Glutamatergic neuron (in vitro differentiated cells): ENCODE measurements around the gene NR2C1. TPM values are rescaled to one million over a fixed set of nuclear protein-coding genes. Genes with fewer than 3 reads are reported as not detected.
"Not testable (repeated sequence)": the region's sequence is repeated elsewhere in the genome, so short reads cannot be mapped to it uniquely, and the experiment has no call there.

Experiments
- DNase-seq: peaks from one replicate; pipeline ENCODE4 v3.0.0; 2022
- H3K27ac Mint-ChIP-seq: one replicate; pipeline ENCODE4 v1.8.0; 2020; ENCODE audit warnings: mild to moderate bottlenecking, mixed read lengths, inconsistent platforms; ENCODE audit not compliant: unreplicated experiment
- H3K27me3 Mint-ChIP-seq: one replicate; pipeline ENCODE4 v1.8.0; 2020; ENCODE audit warnings: mild to moderate bottlenecking, moderate library complexity, mixed read lengths, inconsistent platforms; ENCODE audit not compliant: unreplicated experiment
- H3K36me3 Mint-ChIP-seq: one replicate; pipeline ENCODE4 v1.8.0; 2020; ENCODE audit warnings: mild to moderate bottlenecking, mixed read lengths, inconsistent platforms; ENCODE audit not compliant: unreplicated experiment
- H3K4me1 Mint-ChIP-seq: one replicate; pipeline ENCODE4 v1.8.0; 2020; ENCODE audit warnings: mild to moderate bottlenecking, low read depth, mixed read lengths, inconsistent platforms; ENCODE audit not compliant: unreplicated experiment
- H3K4me3 Mint-ChIP-seq: one replicate; pipeline ENCODE4 v1.8.0; 2020; ENCODE audit warnings: mild to moderate bottlenecking, mixed read lengths, inconsistent platforms; ENCODE audit not compliant: unreplicated experiment
- H3K9me3 Mint-ChIP-seq: one replicate; pipeline ENCODE4 v1.8.0; 2020; ENCODE audit warnings: mild to moderate bottlenecking, moderate library complexity, mixed read lengths, inconsistent platforms; ENCODE audit not compliant: unreplicated experiment
- total RNA-seq: library from RNA; stranded (reverse); fragmentation: NEBNext Ultra II Directional; extraction: Animal tissue kit (Norgen Biotek cat#: 25700); gene quantifications from one replicate; pipeline ENCODE4 v1.2.1, GENCODE V29; 2021; ENCODE audit not compliant: unreplicated experiment
- TF ChIP-seq, protein P1 (sequence below): fragments of 200-600 bp; sonication (generic); IDR thresholded peaks from one replicate; pipeline ENCODE4 v1.5.0; 2021; ENCODE audit not compliant: partially characterized antibody, unreplicated experiment

Gene NR2C1
- total RNA-seq, 1 donor from 2014 or later: 63.8 TPM

DNA sequence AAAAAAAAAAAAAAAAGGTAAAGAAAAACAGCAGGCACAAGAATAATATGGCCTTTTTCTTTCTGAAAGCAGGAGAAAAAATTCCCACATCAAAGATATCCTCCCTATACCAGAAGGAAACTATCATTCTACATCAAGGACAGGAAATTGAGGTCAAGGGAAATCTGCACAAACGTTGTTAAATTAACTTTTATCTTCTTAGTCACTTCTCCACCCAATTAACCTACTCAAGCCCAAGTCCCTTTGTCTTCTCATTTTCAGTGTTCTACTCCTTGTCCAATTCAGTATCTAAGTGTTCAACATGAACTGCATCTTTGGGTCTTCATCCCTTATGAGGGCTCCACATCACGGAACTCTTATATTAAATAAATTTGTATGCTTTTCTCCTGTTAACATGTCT lies 85.6 kb downstream of the NR2C1 start:
- peaks cover 5% of the 10 kb centered on the region for H3K4me1 Mint-ChIP-seq
- no peak overlapping the region for H3K27ac Mint-ChIP-seq
- no peaks in the 10 kb centered on the region for H3K36me3 Mint-ChIP-seq
- TF ChIP-seq, protein P1, sequence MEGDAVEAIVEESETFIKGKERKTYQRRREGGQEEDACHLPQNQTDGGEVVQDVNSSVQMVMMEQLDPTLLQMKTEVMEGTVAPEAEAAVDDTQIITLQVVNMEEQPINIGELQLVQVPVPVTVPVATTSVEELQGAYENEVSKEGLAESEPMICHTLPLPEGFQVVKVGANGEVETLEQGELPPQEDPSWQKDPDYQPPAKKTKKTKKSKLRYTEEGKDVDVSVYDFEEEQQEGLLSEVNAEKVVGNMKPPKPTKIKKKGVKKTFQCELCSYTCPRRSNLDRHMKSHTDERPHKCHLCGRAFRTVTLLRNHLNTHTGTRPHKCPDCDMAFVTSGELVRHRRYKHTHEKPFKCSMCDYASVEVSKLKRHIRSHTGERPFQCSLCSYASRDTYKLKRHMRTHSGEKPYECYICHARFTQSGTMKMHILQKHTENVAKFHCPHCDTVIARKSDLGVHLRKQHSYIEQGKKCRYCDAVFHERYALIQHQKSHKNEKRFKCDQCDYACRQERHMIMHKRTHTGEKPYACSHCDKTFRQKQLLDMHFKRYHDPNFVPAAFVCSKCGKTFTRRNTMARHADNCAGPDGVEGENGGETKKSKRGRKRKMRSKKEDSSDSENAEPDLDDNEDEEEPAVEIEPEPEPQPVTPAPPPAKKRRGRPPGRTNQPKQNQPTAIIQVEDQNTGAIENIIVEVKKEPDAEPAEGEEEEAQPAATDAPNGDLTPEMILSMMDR: no peak
- no peaks in the 10 kb centered on the region for H3K9me3 Mint-ChIP-seq
- no peaks in the 10 kb centered on the region for H3K27me3 Mint-ChIP-seq
- no peak for DNase-seq
- no peak overlapping the region for H3K4me3 Mint-ChIP-seq

GRCh38 chr12:94987076-94987669 lies 86.2 kb downstream of the NR2C1 start:
- Mint-ChIP-seq H3K4me3 (no peak overlapping the region), H3K36me3 (no peaks in the 10 kb centered on the region), H3K4me1 (peaks cover 5% of the 10 kb centered on the region), H3K27ac (no peak overlapping the region), H3K27me3 (no peaks in the 10 kb centered on the region), H3K9me3 (no peaks in the 10 kb centered on the region)
- TF ChIP-seq, protein P1: no peak
- DNase-seq: no peak

DNA sequence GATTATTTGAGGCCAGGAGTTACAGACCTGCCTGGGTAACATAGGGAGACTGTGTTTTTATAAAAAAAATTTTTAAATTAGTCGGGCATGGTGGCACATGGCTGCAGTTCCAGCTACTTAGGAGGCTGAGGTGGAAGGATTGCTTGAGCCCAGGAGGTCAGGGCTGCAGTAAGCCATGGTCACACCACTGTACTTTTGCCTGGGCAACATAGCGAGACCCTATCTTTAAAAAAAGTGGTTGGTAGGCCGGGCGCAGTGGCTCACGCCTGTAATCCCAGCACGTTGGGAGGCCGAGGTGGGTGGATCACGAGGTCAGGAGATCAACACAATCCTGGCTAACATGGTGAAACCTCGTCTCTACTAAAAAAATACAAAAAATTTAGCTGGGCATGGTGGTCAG lies 88.3 kb downstream of the NR2C1 start:
- DNase-seq, H3K4me3 Mint-ChIP-seq, H3K9me3 Mint-ChIP-seq, H3K36me3 Mint-ChIP-seq, H3K27me3 Mint-ChIP-seq, H3K27ac Mint-ChIP-seq, H3K4me1 Mint-ChIP-seq: not testable (repeated sequence)

DNA sequence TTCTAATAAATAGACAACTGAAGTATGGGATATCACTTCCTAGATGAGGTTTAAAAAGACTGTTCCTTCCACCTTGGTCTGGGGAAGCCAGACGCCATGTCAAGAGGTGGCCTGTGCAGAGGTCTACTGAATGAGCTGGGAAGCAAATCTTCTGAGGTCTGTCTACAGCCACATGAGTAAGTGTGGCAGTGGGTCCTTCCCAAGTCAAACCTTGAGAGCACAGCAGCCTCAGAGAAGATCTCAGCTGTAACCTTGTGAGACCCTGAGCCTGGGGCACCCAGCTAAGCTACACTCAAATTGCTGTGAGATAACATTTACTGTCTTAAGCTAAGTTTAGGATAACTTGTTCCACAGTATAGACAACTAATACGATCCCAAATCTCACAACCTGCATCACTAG lies 90.1 kb downstream of the NR2C1 start:
- Mint-ChIP-seq H3K4me1 (peaks cover 3% of the 10 kb centered on the region), H3K27me3 (no peaks in the 10 kb centered on the region), H3K27ac (no peak overlapping the region), H3K4me3 (no peak overlapping the region), H3K9me3 (no peaks in the 10 kb centered on the region), H3K36me3 (no peaks in the 10 kb centered on the region)
- no peak for DNase-seq
- TF ChIP-seq, protein P1: no peak

GRCh38 chr12:94982456-94982855 lies 91.0 kb downstream of the NR2C1 start:
- TF ChIP-seq, protein P1: no peak
- no peaks in the 10 kb centered on the region for H3K27me3 Mint-ChIP-seq
- DNase-seq: no peak
- no peaks in the 10 kb centered on the region for H3K36me3 Mint-ChIP-seq
- H3K4me1 Mint-ChIP-seq: peaks cover 3% of the 10 kb centered on the region
- H3K4me3 Mint-ChIP-seq: no peak overlapping the region
- no peaks in the 10 kb centered on the region for H3K9me3 Mint-ChIP-seq
- no peak overlapping the region for H3K27ac Mint-ChIP-seq
